SKM-1 treated with dmso at 0.1 percent for 144 hours (cell line): ENCODE results near the gene DSCAML1.

Experiments used
- DNase-seq: peaks from one replicate; lab custom pipeline; 2025; ENCODE audit not compliant: unreplicated experiment; lab: John Stamatoyannopoulos, UW

Gene DSCAML1

GRCh38 chr11:117591316-117592039 lies 205.5 kb downstream of the DSCAML1 start:
- DNase-seq = no peak

GRCh38 chr11:117589063-117589462 lies 208.0 kb downstream of the DSCAML1 start:
- no peak for DNase-seq

DNA sequence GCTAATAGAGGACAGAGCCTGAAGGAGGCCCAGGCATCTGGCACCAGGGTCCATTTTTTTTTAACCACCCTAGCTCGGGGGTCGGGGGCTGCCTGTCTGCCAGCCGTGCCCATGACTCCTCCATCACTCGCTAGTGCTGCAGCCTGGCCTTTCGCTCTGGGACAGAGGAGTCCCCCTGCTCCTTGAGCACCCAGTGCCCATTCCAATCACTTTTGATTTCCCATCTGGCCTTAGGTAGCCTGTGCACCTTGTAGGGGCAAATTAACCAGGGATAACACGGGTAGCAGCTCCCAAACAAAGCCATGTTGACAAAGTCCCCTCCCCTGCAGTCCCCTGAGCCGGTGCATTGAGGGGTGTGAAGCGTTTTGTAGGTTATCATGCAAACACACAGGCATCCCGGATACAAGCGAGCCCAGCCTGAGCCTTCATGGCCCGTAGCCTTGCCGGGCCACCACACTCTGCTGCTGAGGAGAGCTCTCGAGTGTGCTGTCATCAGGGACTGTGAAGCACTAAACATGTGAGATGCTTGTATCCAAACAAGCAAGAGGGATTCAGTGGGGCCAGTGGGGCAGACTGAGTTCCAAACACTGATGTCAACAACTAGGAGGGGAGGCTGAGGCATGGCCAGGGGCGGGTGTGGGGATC lies 208.7 kb downstream of the DSCAML1 start:
- no peak for DNase-seq

DNA sequence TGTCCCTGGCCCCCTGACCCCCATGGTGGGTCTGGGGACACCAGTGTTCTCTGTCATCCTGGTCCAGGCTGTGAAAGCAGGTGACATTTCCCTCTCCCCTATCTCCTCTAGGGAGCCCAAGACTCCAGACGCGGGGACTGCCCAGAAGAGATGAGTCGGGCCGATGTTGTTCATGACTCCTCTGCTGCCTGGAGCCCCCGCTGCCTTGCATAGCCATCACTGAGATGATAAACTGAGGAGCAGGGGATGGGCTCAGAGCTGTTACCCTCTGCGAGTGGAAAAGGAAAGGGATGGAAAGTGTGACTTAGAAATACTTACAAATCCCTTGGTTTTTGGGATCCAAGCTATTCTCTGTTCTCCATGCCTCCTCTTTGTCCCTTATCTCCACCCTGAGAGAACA lies 209.6 kb downstream of the DSCAML1 start:
- no peak for DNase-seq

DNA sequence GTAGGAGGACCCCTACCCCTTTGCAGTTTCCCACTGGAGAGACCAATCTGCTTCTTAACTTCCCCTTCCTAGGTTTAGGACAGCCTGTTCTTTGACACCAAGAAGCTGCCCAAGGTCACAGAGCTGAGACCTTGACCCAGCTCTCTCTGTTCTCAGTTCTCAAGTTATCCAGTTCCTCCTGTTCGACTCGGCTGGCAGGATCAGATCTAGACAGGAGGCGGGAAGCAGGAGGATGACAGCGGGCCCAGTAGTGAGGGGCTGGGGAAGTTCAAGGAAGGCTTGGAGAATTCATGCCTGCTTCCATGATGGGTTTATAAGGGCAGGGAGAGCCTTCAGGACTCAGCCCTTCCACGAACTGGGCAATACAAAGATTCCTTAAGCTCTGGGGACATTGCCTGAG lies 210.6 kb downstream of the DSCAML1 start:
- no peak for DNase-seq

DNA sequence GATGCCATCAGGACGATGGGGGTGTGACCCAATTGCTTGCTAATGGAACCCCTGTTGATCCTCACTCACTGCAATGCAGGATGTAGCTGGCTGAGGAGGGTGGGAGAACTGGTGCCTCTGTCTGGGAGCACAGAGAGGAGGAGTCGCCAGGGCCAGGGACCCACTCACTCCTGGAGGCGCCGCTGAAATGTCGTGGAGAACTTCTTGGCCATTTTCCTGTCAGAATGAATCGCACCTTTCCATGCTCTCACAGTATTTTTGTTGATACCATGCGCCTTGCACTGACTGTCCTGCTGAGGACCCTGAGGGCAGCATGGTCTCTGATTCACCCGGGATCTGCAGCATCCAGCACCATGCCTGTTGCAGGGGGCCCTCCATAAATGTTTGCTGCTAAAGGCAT lies 211.4 kb downstream of the DSCAML1 start:
- DNase-seq = no peak

GRCh38 chr11:117584056-117584830 lies 212.8 kb downstream of the DSCAML1 start:
- DNase-seq = no peak

- DNase-seq = no peak
Observed at GRCh38 chr11:117583063-117583801, 213.8 kb downstream of the DSCAML1 start.

GRCh38 chr11:117582433-117582832 lies 214.6 kb downstream of the DSCAML1 start:
- DNase-seq = no peak

GRCh38 chr11:117580866-117581265 lies 216.2 kb downstream of the DSCAML1 start:
- DNase-seq = no peak

GRCh38 chr11:117579161-117579560 lies 217.9 kb downstream of the DSCAML1 start:
- no peak for DNase-seq

- DNase-seq = no peak
Observed at GRCh38 chr11:117575856-117576255, 221.2 kb downstream of the DSCAML1 start.

DNA sequence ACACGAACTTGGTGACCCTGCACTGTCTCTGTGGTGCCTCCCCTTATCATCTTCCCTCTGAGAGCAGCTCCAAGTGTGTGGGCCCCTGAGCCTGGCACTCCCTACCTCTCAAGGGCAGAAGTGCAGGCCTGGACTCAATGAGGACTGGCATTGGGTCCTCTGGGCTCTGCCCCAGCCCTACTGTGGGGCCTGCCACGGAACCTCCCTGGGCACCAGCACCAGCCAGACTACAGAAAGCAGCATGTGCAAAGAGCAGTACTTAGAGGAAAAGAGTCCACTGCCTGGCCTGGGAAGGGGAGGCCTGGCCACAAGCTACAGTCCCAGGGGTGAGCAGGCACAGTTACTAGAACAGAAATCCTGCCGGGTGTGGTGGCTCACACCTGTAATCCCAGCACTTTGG lies 222.5 kb downstream of the DSCAML1 start:
- no peak for DNase-seq

GRCh38 chr11:117573326-117573725 lies 223.7 kb downstream of the DSCAML1 start:
- DNase-seq = no peak

- no peak for DNase-seq
Observed at GRCh38 chr11:117572671-117573070, 224.3 kb downstream of the DSCAML1 start.

DNA sequence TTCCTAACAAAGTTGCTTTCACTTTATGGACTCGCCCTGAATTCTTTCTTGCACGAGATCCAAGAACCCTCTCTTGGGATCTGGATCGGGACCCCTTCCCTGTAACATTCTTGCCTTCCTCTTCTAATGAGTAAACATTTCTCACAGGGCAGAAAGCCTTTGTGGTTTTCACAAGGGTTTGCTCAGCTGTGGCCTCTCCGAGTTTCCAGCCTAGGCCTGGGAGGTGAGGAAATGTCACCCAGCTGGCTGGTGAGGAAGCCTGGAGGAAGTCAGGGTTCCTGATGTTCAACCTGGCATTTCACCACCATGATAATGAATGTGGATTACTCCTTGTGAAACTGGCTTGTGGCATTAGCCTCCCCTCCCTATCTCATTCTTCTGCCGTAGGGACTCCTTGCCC lies 224.9 kb downstream of the DSCAML1 start:
- peak; percentile 8 for DNase-seq

GRCh38 chr11:117570701-117571100 lies 226.3 kb downstream of the DSCAML1 start:
- DNase-seq = no peak

GRCh38 chr11:117569911-117570310 lies 227.1 kb downstream of the DSCAML1 start:
- DNase-seq = no peak

DNA sequence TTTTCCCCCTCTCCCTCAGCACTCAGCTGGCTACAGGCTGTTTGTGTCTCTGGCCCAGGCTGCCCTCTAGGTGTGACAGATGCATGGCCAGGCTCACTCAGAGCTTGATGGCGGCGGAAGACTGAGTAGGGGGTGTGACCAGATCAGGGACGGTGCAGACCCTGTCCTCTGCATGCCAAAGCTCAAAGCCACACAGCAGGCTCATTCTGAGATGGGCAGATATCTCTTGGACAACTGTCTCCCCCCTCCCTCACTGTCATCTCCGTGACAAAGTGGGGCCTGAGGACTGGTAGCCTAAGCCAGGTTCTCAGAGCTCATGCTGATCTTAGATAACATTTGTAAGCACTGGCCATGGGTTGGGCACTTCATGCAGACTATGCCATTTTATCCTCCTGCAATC lies 231.3 kb downstream of the DSCAML1 start:
- DNase-seq = no peak

GRCh38 chr11:117564321-117564720 lies 232.7 kb downstream of the DSCAML1 start:
- DNase-seq = no peak

GRCh38 chr11:117563556-117563955 lies 233.5 kb downstream of the DSCAML1 start:
- DNase-seq = no peak
